Smooth muscle cell (in vitro differentiated cells): Measurements from ENCODE around the gene NR2C2. TPM values are rescaled to one million over a fixed set of nuclear protein-coding genes. Genes with fewer than 3 reads are reported as not detected.

ENCODE experiments used
- DNase-seq: peaks from one replicate; lab custom pipeline; 2025; ENCODE audit not compliant: unreplicated experiment; lab: John Stamatoyannopoulos, UW
- H2AFZ ChIP-seq: fragments of 200-600 bp; sonication (generic); 2 replicates; pipeline ENCODE4 v1.6.0; 2016; ENCODE audit warnings: antibody characterized with exemption, low read depth, mild to moderate bottlenecking
- H3F3A ChIP-seq: fragments of 200-600 bp; sonication (generic); 2 replicates; pipeline ENCODE4 v1.6.0; 2017; ENCODE audit warnings: antibody characterized with exemption, low read depth
- H3K27ac ChIP-seq: fragments of 200-600 bp; sonication (generic); 2 replicates; pipeline ENCODE4 v1.5.1; 2016; ENCODE audit warnings: low read depth, mild to moderate bottlenecking
- H3K27me3 ChIP-seq: fragments of 200-600 bp; sonication (generic); 2 replicates; pipeline ENCODE4 v1.6.1; 2016; ENCODE audit warnings: low read depth, mild to moderate bottlenecking
- H3K36me3 ChIP-seq: fragments of 200-600 bp; sonication (generic); 2 replicates; pipeline ENCODE4 v1.5.1; 2016; ENCODE audit warnings: low read depth
- H3K4me1 ChIP-seq: fragments of 200-600 bp; sonication (generic); 2 replicates; pipeline ENCODE4 v1.5.1; 2016; ENCODE audit warnings: low read depth
- H3K4me2 ChIP-seq: fragments of 200-600 bp; sonication (generic); 2 replicates; pipeline ENCODE4 v1.6.0; 2016; ENCODE audit warnings: mild to moderate bottlenecking
- H3K4me3 ChIP-seq: fragments of 200-600 bp; sonication (generic); 2 replicates; pipeline ENCODE4 v1.5.1; 2016; ENCODE audit warnings: mild to moderate bottlenecking
- H3K79me2 ChIP-seq: fragments of 200-600 bp; sonication (generic); 2 replicates; pipeline ENCODE4 v1.6.0; 2016; ENCODE audit warnings: low read depth, mild to moderate bottlenecking
- H3K9ac ChIP-seq: fragments of 200-600 bp; sonication (generic); 2 replicates; pipeline ENCODE4 v1.6.0; 2016; ENCODE audit warnings: low read depth
- H3K9me3 ChIP-seq: fragments of 200-600 bp; sonication (generic); replicated peaks from 2 replicates; pipeline ENCODE4 v1.5.1; 2016; ENCODE audit warnings: low read depth
- H4K20me1 ChIP-seq: fragments of 200-600 bp; sonication (generic); 2 replicates; pipeline ENCODE4 v1.6.0; 2016; ENCODE audit warnings: low read depth
- WGBS: methylation state at CpG from one replicate; pipeline ENCODE4 v1.1.7; 2016; ENCODE audit warnings: low lambda C conversion rate; 5-methylcytosine and 5-hydroxymethylcytosine counted together
- polyA plus RNA-seq: library from polyadenylated mRNA; unstranded; fragments of >200 nt; fragmentation: Nextera tagmentation; extraction: Ambion mirVana; gene quantifications from 2 replicates; pipeline ENCODE4 v1.2.1, GENCODE V29; 2016
- total RNA-seq: library from RNA; depleted of rRNA; stranded (reverse); fragments of >200 nt; gene quantifications from 2 replicates; pipeline ENCODE4 v1.2.3, GENCODE V29; 2014
- TF ChIP-seq, protein P1 (sequence below): fragments of 200-600 bp; sonication (generic); IDR thresholded peaks from 2 replicates; pipeline ENCODE4 v1.5.1; 2017; ENCODE audit warnings: borderline replicate concordance, mild to moderate bottlenecking, antibody characterized with exemption; ENCODE audit not compliant: insufficient read depth, poor library complexity, severe bottlenecking

NR2C2 gene
- total and polyA plus RNA-seq, 2 experiments from 2014 or later = 11.6 to 28.5 TPM

GRCh38 chr3:14980689-14981088 lies 33.3 kb downstream of the NR2C2 start:
- TF ChIP-seq, protein P1, sequence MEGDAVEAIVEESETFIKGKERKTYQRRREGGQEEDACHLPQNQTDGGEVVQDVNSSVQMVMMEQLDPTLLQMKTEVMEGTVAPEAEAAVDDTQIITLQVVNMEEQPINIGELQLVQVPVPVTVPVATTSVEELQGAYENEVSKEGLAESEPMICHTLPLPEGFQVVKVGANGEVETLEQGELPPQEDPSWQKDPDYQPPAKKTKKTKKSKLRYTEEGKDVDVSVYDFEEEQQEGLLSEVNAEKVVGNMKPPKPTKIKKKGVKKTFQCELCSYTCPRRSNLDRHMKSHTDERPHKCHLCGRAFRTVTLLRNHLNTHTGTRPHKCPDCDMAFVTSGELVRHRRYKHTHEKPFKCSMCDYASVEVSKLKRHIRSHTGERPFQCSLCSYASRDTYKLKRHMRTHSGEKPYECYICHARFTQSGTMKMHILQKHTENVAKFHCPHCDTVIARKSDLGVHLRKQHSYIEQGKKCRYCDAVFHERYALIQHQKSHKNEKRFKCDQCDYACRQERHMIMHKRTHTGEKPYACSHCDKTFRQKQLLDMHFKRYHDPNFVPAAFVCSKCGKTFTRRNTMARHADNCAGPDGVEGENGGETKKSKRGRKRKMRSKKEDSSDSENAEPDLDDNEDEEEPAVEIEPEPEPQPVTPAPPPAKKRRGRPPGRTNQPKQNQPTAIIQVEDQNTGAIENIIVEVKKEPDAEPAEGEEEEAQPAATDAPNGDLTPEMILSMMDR = no peak
- no peak overlapping the region for H3K4me3 ChIP-seq
- no peak overlapping the region for H3K9ac ChIP-seq
- no peak for DNase-seq
- peaks cover 81% of the 10 kb centered on the region for H4K20me1 ChIP-seq
- H3K79me2 ChIP-seq = peaks cover 80% of the 10 kb centered on the region
- H3K27me3 ChIP-seq = no peaks in the 10 kb centered on the region
- peaks cover 17% of the 10 kb centered on the region for H3K4me1 ChIP-seq
- no peak overlapping the region for H3K4me2 ChIP-seq
- 89% methylated on average over 4 of the region's 4 CpGs for WGBS
- no peaks in the 10 kb centered on the region for H3K36me3 ChIP-seq
- no peak overlapping the region for H2AFZ ChIP-seq
- no peaks in the 10 kb centered on the region for H3K9me3 ChIP-seq
- H3F3A ChIP-seq = no peaks in the 10 kb centered on the region
- H3K27ac ChIP-seq = no peak overlapping the region

- no peak overlapping the region for H2AFZ ChIP-seq
- WGBS = 100% methylated on average over 3 of the region's 3 CpGs
- H3K9ac ChIP-seq = no peak overlapping the region
- H3K9me3 ChIP-seq = no peaks in the 10 kb centered on the region
- H3K4me3 ChIP-seq = no peak overlapping the region
- no peak overlapping the region for H3K27ac ChIP-seq
- no peak overlapping the region for H3K4me2 ChIP-seq
- no peaks in the 10 kb centered on the region for H3K27me3 ChIP-seq
- no peaks in the 10 kb centered on the region for H3F3A ChIP-seq
- H4K20me1 ChIP-seq = peaks cover 82% of the 10 kb centered on the region
- H3K79me2 ChIP-seq = peaks cover 82% of the 10 kb centered on the region
- H3K36me3 ChIP-seq = no peaks in the 10 kb centered on the region
- TF ChIP-seq, protein P1 = no peak
- H3K4me1 ChIP-seq = no peaks in the 10 kb centered on the region
- DNase-seq = no peak
These were observed 37.3 kb downstream of the NR2C2 start for GRCh38 chr3:14984581-14985113.

- Histone ChIP-seq H3K4me2 (no peak overlapping the region), H2AFZ (no peak overlapping the region), H3K27ac (no peak overlapping the region), H3K9me3 (no peaks in the 10 kb centered on the region), H3K79me2 (peaks cover 71% of the 10 kb centered on the region), H4K20me1 (peaks cover 97% of the 10 kb centered on the region), H3K9ac (no peak overlapping the region), H3K4me3 (no peak overlapping the region), H3K36me3 (no peaks in the 10 kb centered on the region), H3K4me1 (peaks cover 20% of the 10 kb centered on the region), H3F3A (no peaks in the 10 kb centered on the region), H3K27me3 (no peaks in the 10 kb centered on the region)
- TF ChIP-seq, protein P1 = no peak
- DNase-seq = no peak
- 98% methylated on average over 3 of the region's 3 CpGs for WGBS
These were observed 41.6 kb downstream of the NR2C2 start for GRCh38 chr3:14988988-14989394.

DNA sequence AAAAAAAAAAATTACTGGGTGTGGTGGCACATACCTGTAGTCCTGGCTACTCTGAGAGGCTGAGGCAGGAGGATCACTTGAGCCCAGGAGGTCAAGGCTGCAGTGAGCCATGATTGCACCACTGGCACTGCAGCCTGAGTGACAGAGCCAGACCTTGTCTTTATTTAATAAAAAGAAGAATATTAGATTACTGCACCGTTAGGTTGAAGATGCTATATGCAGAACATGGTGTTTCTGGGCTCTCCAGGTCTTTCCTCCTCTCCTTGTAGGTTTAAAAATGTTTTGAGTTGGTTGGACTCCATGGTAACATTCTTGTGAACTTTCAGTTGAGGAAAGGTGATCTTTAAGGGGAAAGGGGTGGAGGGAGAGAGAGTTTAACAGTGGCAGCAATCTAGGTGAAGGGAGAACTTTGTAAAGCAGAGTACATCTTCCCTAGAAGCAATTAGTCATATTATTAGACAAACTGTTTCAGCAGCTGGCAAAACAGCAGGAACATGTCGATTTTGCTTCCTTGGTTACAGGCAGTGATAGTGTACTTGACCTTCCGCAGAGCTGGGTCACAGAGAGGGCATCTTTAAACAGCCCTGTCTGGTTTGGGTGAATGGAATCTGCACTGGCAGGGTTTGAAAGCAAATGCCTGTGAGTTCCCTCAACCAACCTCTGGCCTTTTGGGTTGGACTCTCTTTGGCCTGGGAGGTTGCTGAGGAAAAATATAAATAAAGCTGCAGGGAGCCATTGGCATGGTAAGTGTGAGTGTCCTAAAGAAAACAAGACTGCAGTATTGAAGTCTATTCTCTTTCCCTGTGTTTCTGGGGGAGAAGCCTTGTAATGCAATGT lies 42.8 kb downstream of the NR2C2 start:
- TF ChIP-seq, protein P1 = no peak
- Histone ChIP-seq H2AFZ (no peak overlapping the region), H3K4me1 (peaks cover 20% of the 10 kb centered on the region), H4K20me1 (peaks cover 96% of the 10 kb centered on the region), H3K9ac (no peak overlapping the region), H3K4me2 (peak overlapping the region; percentile 2), H3K9me3 (no peaks in the 10 kb centered on the region), H3K4me3 (no peak overlapping the region), H3K27ac (no peak overlapping the region), H3K36me3 (no peaks in the 10 kb centered on the region), H3K79me2 (peaks cover 65% of the 10 kb centered on the region), H3K27me3 (no peaks in the 10 kb centered on the region), H3F3A (no peaks in the 10 kb centered on the region)
- WGBS = 52% methylated on average over 3 of the region's 3 CpGs
- DNase-seq = no peak
